SU-DHL-6 (cell line): Measurements from ENCODE around the gene SLC25A42.

ENCODE experiments used
- EZH2phosphoT487 ChIP-seq: fragments of 200-600 bp; sonication (generic), shearing (Covaris generic); conservative IDR thresholded peaks from 2 replicates; pipeline ENCODE4 v1.6.1; 2018; ENCODE audit warnings: mild to moderate bottlenecking, antibody characterized with exemption, low read length, moderate library complexity, mixed read lengths
- TF ChIP-seq, protein P1 (sequence below): fragments of 200-600 bp; sonication (generic); IDR thresholded peaks from one replicate; pipeline ENCODE4 v1.5.1; 2017; ENCODE audit warnings: antibody characterized with exemption, mild to moderate bottlenecking, low read length, moderate library complexity; ENCODE audit not compliant: insufficient read depth, poor library complexity, severe bottlenecking

DNA sequence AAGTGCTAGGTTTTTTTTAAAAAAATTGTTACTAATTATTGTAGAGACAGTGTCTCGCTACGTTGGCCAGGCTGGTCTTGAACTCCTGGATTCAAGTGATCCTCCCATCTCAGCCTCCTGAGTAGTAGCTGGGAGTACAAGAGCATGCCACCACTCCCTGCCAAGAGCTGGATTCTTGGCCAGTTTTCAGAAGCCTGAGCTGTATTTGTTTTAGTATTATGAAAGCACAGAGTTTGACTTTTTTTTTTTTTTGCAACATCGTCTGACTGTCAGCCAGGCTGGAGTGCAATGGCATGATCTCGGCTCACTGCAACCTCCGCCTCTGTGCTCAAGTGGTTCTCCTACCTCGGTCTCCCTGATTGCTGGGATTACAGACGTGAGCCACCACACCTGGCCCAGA lies 23.4 kb upstream of the SLC25A42 start:
- TF ChIP-seq EZH2phosphoT487 = no peak
- TF ChIP-seq, protein P1, sequence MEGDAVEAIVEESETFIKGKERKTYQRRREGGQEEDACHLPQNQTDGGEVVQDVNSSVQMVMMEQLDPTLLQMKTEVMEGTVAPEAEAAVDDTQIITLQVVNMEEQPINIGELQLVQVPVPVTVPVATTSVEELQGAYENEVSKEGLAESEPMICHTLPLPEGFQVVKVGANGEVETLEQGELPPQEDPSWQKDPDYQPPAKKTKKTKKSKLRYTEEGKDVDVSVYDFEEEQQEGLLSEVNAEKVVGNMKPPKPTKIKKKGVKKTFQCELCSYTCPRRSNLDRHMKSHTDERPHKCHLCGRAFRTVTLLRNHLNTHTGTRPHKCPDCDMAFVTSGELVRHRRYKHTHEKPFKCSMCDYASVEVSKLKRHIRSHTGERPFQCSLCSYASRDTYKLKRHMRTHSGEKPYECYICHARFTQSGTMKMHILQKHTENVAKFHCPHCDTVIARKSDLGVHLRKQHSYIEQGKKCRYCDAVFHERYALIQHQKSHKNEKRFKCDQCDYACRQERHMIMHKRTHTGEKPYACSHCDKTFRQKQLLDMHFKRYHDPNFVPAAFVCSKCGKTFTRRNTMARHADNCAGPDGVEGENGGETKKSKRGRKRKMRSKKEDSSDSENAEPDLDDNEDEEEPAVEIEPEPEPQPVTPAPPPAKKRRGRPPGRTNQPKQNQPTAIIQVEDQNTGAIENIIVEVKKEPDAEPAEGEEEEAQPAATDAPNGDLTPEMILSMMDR = no peak
